ENCODE results near the gene DUSP1. TPM values are rescaled to one million over a fixed set of nuclear protein-coding genes. Genes with fewer than 3 reads are reported as not detected.

DUSP1 gene
- total RNA-seq, 1 donor from 2014 or later, result 4.2 TPM

- no peak overlapping the region for H3K9ac ChIP-seq
- H3K4me2 ChIP-seq, result no peak overlapping the region
- H3K36me3 Mint-ChIP-seq, result no peaks in the 10 kb centered on the region
- H3K27me3 Mint-ChIP-seq (ENCODE audit: insufficient read depth, low read depth), result peaks cover 5% of the 10 kb centered on the region
- H3K4me1 ChIP-seq, result peaks cover 4% of the 10 kb centered on the region
- no peak overlapping the region for H3K27ac ChIP-seq
- no peak overlapping the region for H2AFZ ChIP-seq (replicated peaks)
- no peaks in the 10 kb centered on the region for H3K9me3 ChIP-seq (ENCODE audit: low read depth)
- H3K27me3 ChIP-seq, result peaks cover 38% of the 10 kb centered on the region
- H3F3A ChIP-seq (ENCODE audit: low read depth), result peaks cover 8% of the 10 kb centered on the region
- no peak overlapping the region for H3K4me3 Mint-ChIP-seq
- H3K9me3 Mint-ChIP-seq, result no peaks in the 10 kb centered on the region
- H4K20me1 ChIP-seq (ENCODE audit: low read depth), result no peaks in the 10 kb centered on the region
- no peak overlapping the region for H3K4me3 ChIP-seq
- no peaks in the 10 kb centered on the region for H3K36me3 ChIP-seq
- DNase-seq (ENCODE audit: low spot score), result no peak
- H3K79me2 ChIP-seq (ENCODE audit: low read depth), result no peaks in the 10 kb centered on the region
- TF ChIP-seq CTCF (IDR thresholded peaks at IDR 0.05) (no peak), EZH2 (IDR thresholded peaks at IDR 0.05) (no peak), EZH2phosphoT487 (IDR thresholded peaks at IDR 0.05) (no peak)
- peaks cover 34% of the 10 kb centered on the region for H3K4me1 Mint-ChIP-seq
- H3K27ac Mint-ChIP-seq, result no peak overlapping the region
These were observed 5.2 kb upstream of the DUSP1 start for GRCh38 chr5:172776235-172776594.

- peaks cover 4% of the 10 kb centered on the region for H3K4me1 ChIP-seq
- H3K27ac Mint-ChIP-seq, result no peak overlapping the region
- no peaks in the 10 kb centered on the region for H3K36me3 ChIP-seq
- H3K27ac ChIP-seq, result no peak overlapping the region
- no peak for TF ChIP-seq EZH2 (IDR thresholded peaks at IDR 0.05)
- TF ChIP-seq CTCF (IDR thresholded peaks at IDR 0.05), result no peak
- no peak for TF ChIP-seq EZH2phosphoT487 (IDR thresholded peaks at IDR 0.05)
- DNase-seq (ENCODE audit: low spot score), result no peak
- peaks cover 5% of the 10 kb centered on the region for H3K27me3 Mint-ChIP-seq (ENCODE audit: insufficient read depth, low read depth)
- peaks cover 34% of the 10 kb centered on the region for H3K4me1 Mint-ChIP-seq
- no peak overlapping the region for H3K4me3 Mint-ChIP-seq
- peaks cover 39% of the 10 kb centered on the region for H3K27me3 ChIP-seq
- H3K9ac ChIP-seq, result no peak overlapping the region
- H2AFZ ChIP-seq (replicated peaks), result no peak overlapping the region
- no peak overlapping the region for H3K4me3 ChIP-seq
- no peaks in the 10 kb centered on the region for H3K9me3 ChIP-seq (ENCODE audit: low read depth)
- H3K36me3 Mint-ChIP-seq, result no peaks in the 10 kb centered on the region
- no peaks in the 10 kb centered on the region for H3K9me3 Mint-ChIP-seq
- peaks cover 8% of the 10 kb centered on the region for H3F3A ChIP-seq (ENCODE audit: low read depth)
- no peaks in the 10 kb centered on the region for H3K79me2 ChIP-seq (ENCODE audit: low read depth)
- no peak overlapping the region for H3K4me2 ChIP-seq
- H4K20me1 ChIP-seq (ENCODE audit: low read depth), result no peaks in the 10 kb centered on the region
These were observed 4.6 kb upstream of the DUSP1 start for GRCh38 chr5:172775326-172776234.

GRCh38 chr5:172774561-172775315 is 3.7 kb upstream of the DUSP1 start:
- H3K27me3 Mint-ChIP-seq (ENCODE audit: insufficient read depth, low read depth), result peaks cover 9% of the 10 kb centered on the region
- no peak overlapping the region for H3K27ac Mint-ChIP-seq

More at GRCh38 chr5:172774561-172775315, 3.7 kb upstream of the DUSP1 start:
- no peak overlapping the region for H2AFZ ChIP-seq (replicated peaks)
- H3K36me3 ChIP-seq, result no peaks in the 10 kb centered on the region
- peak overlapping the region; percentile 22 for H3K4me3 Mint-ChIP-seq
- TF ChIP-seq EZH2phosphoT487 (IDR thresholded peaks at IDR 0.05), result no peak
- no peak for TF ChIP-seq CTCF (IDR thresholded peaks at IDR 0.05)
- TF ChIP-seq EZH2 (IDR thresholded peaks at IDR 0.05), result no peak
- peaks cover 13% of the 10 kb centered on the region for H3F3A ChIP-seq (ENCODE audit: low read depth)
- H3K4me1 ChIP-seq, result peaks cover 4% of the 10 kb centered on the region
- H3K36me3 Mint-ChIP-seq, result no peaks in the 10 kb centered on the region
- DNase-seq (ENCODE audit: low spot score), result no peak
- no peak overlapping the region for H3K27ac ChIP-seq
- H3K9me3 ChIP-seq (ENCODE audit: low read depth), result no peaks in the 10 kb centered on the region
- H3K4me3 ChIP-seq, result no peak overlapping the region
- peaks cover 39% of the 10 kb centered on the region for H3K4me1 Mint-ChIP-seq
- H3K27me3 ChIP-seq, result peaks cover 47% of the 10 kb centered on the region
- peaks cover 3% of the 10 kb centered on the region for H3K9me3 Mint-ChIP-seq
- H4K20me1 ChIP-seq (ENCODE audit: low read depth), result peaks cover 2% of the 10 kb centered on the region
- no peaks in the 10 kb centered on the region for H3K79me2 ChIP-seq (ENCODE audit: low read depth)
- H3K9ac ChIP-seq, result no peak overlapping the region
- no peak overlapping the region for H3K4me2 ChIP-seq

Data from neural progenitor cell (in vitro differentiated cells).